SK-N-MC (cell line): ENCODE results near the gene STIL.

Experiments used
- EZH2 ChIP-seq: fragments of 200-600 bp; sonication (generic); IDR thresholded peaks from one replicate; pipeline ENCODE4 v1.6.1; 2017; ENCODE audit warnings: antibody characterized with exemption
- FOXP2 ChIP-seq: optimal IDR thresholded peaks from 2 replicates; pipeline ENCODE3; 2011; ENCODE audit warnings: mild to moderate bottlenecking, moderate library complexity; ENCODE audit not compliant: insufficient read depth; ENCODE audit errors: extremely low read length, control extremely low read depth
- POLR2AphosphoS5 ChIP-seq: IDR thresholded peaks from 2 replicates; pipeline ENCODE4 v1.6.1; 2012; ENCODE audit warnings: mild to moderate bottlenecking, low read depth, low read length, borderline replicate concordance

DNA sequence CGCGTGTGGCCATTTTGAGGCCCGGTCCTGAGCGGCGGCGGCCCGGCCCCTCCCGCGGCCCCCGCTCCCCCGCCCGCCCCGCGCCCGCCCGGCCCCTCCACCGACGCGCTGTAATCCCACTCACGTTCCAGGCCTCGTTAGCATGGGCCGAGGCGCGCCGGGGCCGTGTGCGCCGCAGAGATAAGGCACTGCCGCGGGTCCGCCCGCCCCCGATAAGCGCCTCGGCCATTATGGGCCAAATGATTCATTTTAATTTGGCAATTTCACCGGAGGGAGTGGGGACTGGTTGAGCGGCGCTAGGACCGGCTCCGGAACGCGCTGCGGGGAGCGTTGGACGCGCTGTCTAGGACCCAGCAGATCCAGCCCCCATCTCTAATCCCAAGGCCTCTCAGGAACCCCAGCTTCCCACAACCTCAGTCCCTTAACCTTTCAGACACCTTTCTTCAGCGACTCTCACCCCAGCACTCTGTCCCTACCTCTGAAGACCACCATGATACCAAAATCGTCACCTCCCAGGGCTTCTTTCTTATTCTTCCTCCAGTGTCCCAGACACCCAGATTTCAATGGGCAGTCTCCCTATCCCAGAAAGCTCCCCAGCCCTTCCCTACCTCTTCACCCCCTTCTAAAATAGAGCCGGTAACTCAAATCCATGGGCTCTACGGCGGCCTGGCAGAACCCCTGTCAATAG is 81.6 kb downstream of the STIL start, which contains the start of gene TAL1:
- TF ChIP-seq EZH2 (no peak), POLR2AphosphoS5 (no peak), FOXP2 (no peak)
